ENCODE data around the gene MYO16.

The MYO16 gene

GRCh38 chr13:109243311-109243951 is 614.0 kb downstream of the MYO16 start:
- DNase-seq (ENCODE audit: low read depth) = no peak

- no peak for DNase-seq (ENCODE audit: low read depth)
Measured at GRCh38 chr13:109244566-109244965, 615.2 kb downstream of the MYO16 start.

GRCh38 chr13:109246001-109246400 is 616.6 kb downstream of the MYO16 start:
- DNase-seq (ENCODE audit: low read depth) = no peak

- no peak for DNase-seq (ENCODE audit: low read depth)
Measured at GRCh38 chr13:109249780-109250528, 620.5 kb downstream of the MYO16 start.

- DNase-seq (ENCODE audit: low read depth) = no peak
Measured at GRCh38 chr13:109251956-109252355, 622.5 kb downstream of the MYO16 start.

GRCh38 chr13:109253316-109253715 is 623.9 kb downstream of the MYO16 start:
- no peak for DNase-seq (ENCODE audit: low read depth)

- DNase-seq (ENCODE audit: low read depth) = no peak
Measured at GRCh38 chr13:109254274-109254673, 624.9 kb downstream of the MYO16 start.

- DNase-seq (ENCODE audit: low read depth) = no peak
Measured at GRCh38 chr13:109255141-109255856, 625.9 kb downstream of the MYO16 start.

GRCh38 chr13:109256866-109257760 is 627.7 kb downstream of the MYO16 start:
- no peak for DNase-seq (ENCODE audit: low read depth)

Measured in stimulated activated CD8-positive, alpha-beta memory T cell treated with anti-CD3 and anti-CD28 coated beads, Interleukin-4, amount 100 ng/mL, for 24 hours (primary cell).